Astrocyte (in vitro differentiated cells and primary cell): ENCODE data around the gene LRIF1.

Experiments
- CTCF ChIP-seq: IDR thresholded peaks from 2 replicates; pipeline ENCODE4 v1.5.1; 2011; ENCODE audit warnings: low read depth, mild to moderate bottlenecking, inconsistent platforms, low read length, moderate library complexity; ENCODE audit not compliant: insufficient read depth
- EZH2 ChIP-seq: IDR thresholded peaks from 2 replicates; pipeline ENCODE4 v1.6.1; 2012; ENCODE audit warnings: mild to moderate bottlenecking, low read length, inconsistent platforms; ENCODE audit not compliant: insufficient read depth

GRCh38 chr1:110916669-110917306 is 46.9 kb downstream of the LRIF1 start:
- TF ChIP-seq EZH2 (no peak), CTCF (no peak)
